ENCODE measurements around the gene DNAJC18.

GRCh38 chr5:139443831-139444453 is 4.6 kb upstream of the DNAJC18 start:
- TF ChIP-seq, protein P1, sequence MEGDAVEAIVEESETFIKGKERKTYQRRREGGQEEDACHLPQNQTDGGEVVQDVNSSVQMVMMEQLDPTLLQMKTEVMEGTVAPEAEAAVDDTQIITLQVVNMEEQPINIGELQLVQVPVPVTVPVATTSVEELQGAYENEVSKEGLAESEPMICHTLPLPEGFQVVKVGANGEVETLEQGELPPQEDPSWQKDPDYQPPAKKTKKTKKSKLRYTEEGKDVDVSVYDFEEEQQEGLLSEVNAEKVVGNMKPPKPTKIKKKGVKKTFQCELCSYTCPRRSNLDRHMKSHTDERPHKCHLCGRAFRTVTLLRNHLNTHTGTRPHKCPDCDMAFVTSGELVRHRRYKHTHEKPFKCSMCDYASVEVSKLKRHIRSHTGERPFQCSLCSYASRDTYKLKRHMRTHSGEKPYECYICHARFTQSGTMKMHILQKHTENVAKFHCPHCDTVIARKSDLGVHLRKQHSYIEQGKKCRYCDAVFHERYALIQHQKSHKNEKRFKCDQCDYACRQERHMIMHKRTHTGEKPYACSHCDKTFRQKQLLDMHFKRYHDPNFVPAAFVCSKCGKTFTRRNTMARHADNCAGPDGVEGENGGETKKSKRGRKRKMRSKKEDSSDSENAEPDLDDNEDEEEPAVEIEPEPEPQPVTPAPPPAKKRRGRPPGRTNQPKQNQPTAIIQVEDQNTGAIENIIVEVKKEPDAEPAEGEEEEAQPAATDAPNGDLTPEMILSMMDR (IDR thresholded peaks at IDR 0.05) = no peak
- no peak for TF ChIP-seq EZH2 (IDR thresholded peaks at IDR 0.05; ENCODE audit: borderline replicate concordance, insufficient read depth, low read depth, low read length, poor library complexity, severe bottlenecking)

Data from B cell (primary cell).